ENCODE results near the gene HEATR5A.
"Not testable (repeated sequence)": the region's sequence is repeated elsewhere in the genome, so short reads cannot be mapped to it uniquely, and the experiment has no call there.

The HEATR5A gene

GRCh38 chr14:31278883-31279282 is 141.5 kb downstream of the HEATR5A start:
- DNase-seq: no peak

- no peak for DNase-seq
Observed at GRCh38 chr14:31277085-31277484, 143.3 kb downstream of the HEATR5A start.

- not testable (repeated sequence) for DNase-seq
Observed at GRCh38 chr14:31276417-31276816, 143.9 kb downstream of the HEATR5A start.

GRCh38 chr14:31275731-31276130 is 144.6 kb downstream of the HEATR5A start:
- no peak for DNase-seq

- no peak for DNase-seq
Observed at GRCh38 chr14:31271648-31272047, 148.7 kb downstream of the HEATR5A start.

- DNase-seq: no peak
Observed at GRCh38 chr14:31270196-31270772, 150.1 kb downstream of the HEATR5A start.

- DNase-seq: no peak
Observed at GRCh38 chr14:31269634-31270195, 150.6 kb downstream of the HEATR5A start.

GRCh38 chr14:31268216-31268615 is 152.1 kb downstream of the HEATR5A start:
- DNase-seq: no peak

- no peak for DNase-seq
Observed at GRCh38 chr14:31266437-31267331, 153.7 kb downstream of the HEATR5A start.

GRCh38 chr14:31265701-31266398 is 154.5 kb downstream of the HEATR5A start:
- no peak for DNase-seq

GRCh38 chr14:31263485-31264133 is 156.7 kb downstream of the HEATR5A start:
- DNase-seq: no peak

GRCh38 chr14:31261859-31262731 is 158.3 kb downstream of the HEATR5A start:
- no peak for DNase-seq

- DNase-seq: no peak
Observed at GRCh38 chr14:31261523-31261858, 158.9 kb downstream of the HEATR5A start.

GRCh38 chr14:31259040-31259435 is 161.3 kb downstream of the HEATR5A start:
- not testable (repeated sequence) for DNase-seq

- no peak for DNase-seq
Observed at GRCh38 chr14:31258427-31259039, 161.8 kb downstream of the HEATR5A start.

GRCh38 chr14:31257554-31258426 is 162.6 kb downstream of the HEATR5A start:
- not testable (repeated sequence) for DNase-seq

- DNase-seq: no peak
Observed at GRCh38 chr14:31257244-31257553, 163.2 kb downstream of the HEATR5A start.

- no peak for DNase-seq
Observed at GRCh38 chr14:31256534-31257243, 163.7 kb downstream of the HEATR5A start.

GRCh38 chr14:31255918-31256317 is 164.4 kb downstream of the HEATR5A start:
- DNase-seq: not testable (repeated sequence)

- DNase-seq: no peak
Observed at GRCh38 chr14:31255286-31255685, 165.1 kb downstream of the HEATR5A start.

Data from effector CD4-positive, alpha-beta T cell (primary cell).